ENCODE results near the gene NHERF1. TPM values are rescaled to one million over a fixed set of nuclear protein-coding genes. Genes with fewer than 3 reads are reported as not detected.

The NHERF1 gene
- total RNA-seq, 1 experiment from 2014 or later: 90.8 TPM

DNA sequence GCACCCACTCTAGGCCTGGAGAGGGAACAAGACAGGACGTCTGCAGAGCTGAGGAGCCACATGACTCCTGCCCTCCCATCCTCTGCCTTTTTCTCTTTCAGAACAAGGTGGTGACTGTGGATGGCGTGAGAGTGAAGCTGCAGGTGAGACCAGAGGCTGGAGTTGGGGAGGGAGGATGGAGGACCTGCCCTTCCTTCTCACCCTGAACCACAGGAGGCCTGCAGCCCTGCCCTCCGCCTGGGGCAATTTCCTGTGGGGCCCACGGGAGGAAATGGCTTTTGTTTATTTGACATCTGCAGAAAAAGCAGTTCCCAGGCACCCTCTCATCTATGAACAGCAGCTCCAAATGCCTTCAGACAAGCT, 6.3 kb upstream of the NHERF1 start:
- DNase-seq (ENCODE audit: low read depth, low spot score) (no peak), ATAC-seq (no peak)
- BruUV-seq (replicated peaks): no TSS peak
- ChIA-PET CTCF (interaction anchor here (1.2 kb wide), 1 partner anchor 85 kb away, joined by 3 read pairs; no protein-coding TSS in a partner anchor), POLR2A (interaction anchor here (0.7 kb wide), 1 partner anchor 66 kb away, joined by 5 read pairs; no protein-coding TSS in a partner anchor)
- Histone ChIP-seq H3K4me3 (ENCODE audit: low read depth in 2 of 2, low read length in 2 of 2) (no peak overlapping the region), H3K27ac (ENCODE audit: low read length) (no peak overlapping the region), H3K27me3 (ENCODE audit: control insufficient read depth, insufficient read depth, low read length) (0 out of 2 replicates have a peak, but pooled peaks cover 3% of the 10 kb centered on the region), H3K9me3 (ENCODE audit: control insufficient read depth, insufficient read depth, low read depth, low read length) (no peaks in the 10 kb centered on the region), H3K36me3 (ENCODE audit: control insufficient read depth, insufficient read depth, low read length) (no peaks in the 10 kb centered on the region), H3K4me1 (ENCODE audit: control insufficient read depth, insufficient read depth, low read length) (peaks cover 18% of the 10 kb centered on the region)
- in situ Hi-C loops (cut with HindIII; ENCODE audit: low pct_unique_long_range_greater_than_20kb, low sequenced_read_pairs) (no loop called here), intact Hi-C loops (cut with micrococcal nuclease; ENCODE audit: unreplicated experiment) (loop anchor here (5.0 kb wide), 1 partner anchor 120 kb away; no protein-coding TSS in a partner anchor)
- TF ChIP-seq SIN3A (IDR thresholded peaks at IDR 0.05; ENCODE audit: borderline replicate concordance, insufficient read depth, low read depth, low read length): no peak
- TF ChIP-seq TCF7L2 (IDR thresholded peaks at IDR 0.05; ENCODE audit: low read depth, low read length): no peak

DNA sequence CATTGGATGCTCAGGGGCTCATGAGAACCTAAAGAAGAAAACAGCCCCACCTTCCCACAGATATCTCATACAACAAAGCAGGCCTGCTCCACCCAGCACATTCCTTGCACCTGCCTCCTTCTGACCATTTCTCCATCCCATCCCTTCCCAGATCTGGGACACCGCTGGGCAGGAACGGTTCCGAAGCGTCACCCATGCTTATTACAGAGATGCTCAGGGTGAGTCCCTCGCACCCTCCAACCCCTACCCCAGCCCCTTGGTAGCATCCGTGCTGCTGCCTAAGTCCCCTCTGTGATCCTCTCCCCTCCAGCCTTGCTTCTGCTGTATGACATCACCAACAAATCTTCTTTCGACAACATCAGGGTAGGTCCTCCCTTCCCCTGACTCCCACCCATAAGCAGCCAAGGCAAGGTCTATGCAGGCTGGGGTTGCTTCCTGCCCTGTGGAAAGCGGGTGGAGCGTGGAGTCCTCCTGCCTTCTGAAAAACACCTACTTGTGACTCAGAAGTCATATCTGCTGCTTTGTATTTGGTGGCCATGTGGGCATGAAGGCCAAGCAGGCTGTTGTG, 5.4 kb upstream of the NHERF1 start:
- ATAC-seq: no peak
- DNase-seq (ENCODE audit: low read depth, low spot score): no peak
- Histone ChIP-seq H3K36me3 (ENCODE audit: control insufficient read depth, insufficient read depth, low read length) (no peaks in the 10 kb centered on the region), H3K9me3 (ENCODE audit: control insufficient read depth, insufficient read depth, low read depth, low read length) (no peaks in the 10 kb centered on the region), H3K4me3 (ENCODE audit: low read depth in 2 of 2, low read length in 2 of 2) (no peak overlapping the region), H3K27me3 (ENCODE audit: control insufficient read depth, insufficient read depth, low read length) (no peaks in the 10 kb centered on the region), H3K27ac (ENCODE audit: low read length) (no peak overlapping the region), H3K4me1 (ENCODE audit: control insufficient read depth, insufficient read depth, low read length) (peaks cover 20% of the 10 kb centered on the region)
- BruUV-seq (replicated peaks): no TSS peak
- intact Hi-C loops (cut with micrococcal nuclease; ENCODE audit: unreplicated experiment) (loop anchor here (5.0 kb wide), 1 partner anchor 119 kb away; no protein-coding TSS in a partner anchor), in situ Hi-C loops (cut with HindIII; ENCODE audit: low pct_unique_long_range_greater_than_20kb, low sequenced_read_pairs) (no loop called here)
- CTCF ChIA-PET: interaction anchor here (1.2 kb wide), 1 partner anchor 86 kb away, joined by 3 read pairs; no protein-coding TSS in a partner anchor
- TF ChIP-seq, protein P1, sequence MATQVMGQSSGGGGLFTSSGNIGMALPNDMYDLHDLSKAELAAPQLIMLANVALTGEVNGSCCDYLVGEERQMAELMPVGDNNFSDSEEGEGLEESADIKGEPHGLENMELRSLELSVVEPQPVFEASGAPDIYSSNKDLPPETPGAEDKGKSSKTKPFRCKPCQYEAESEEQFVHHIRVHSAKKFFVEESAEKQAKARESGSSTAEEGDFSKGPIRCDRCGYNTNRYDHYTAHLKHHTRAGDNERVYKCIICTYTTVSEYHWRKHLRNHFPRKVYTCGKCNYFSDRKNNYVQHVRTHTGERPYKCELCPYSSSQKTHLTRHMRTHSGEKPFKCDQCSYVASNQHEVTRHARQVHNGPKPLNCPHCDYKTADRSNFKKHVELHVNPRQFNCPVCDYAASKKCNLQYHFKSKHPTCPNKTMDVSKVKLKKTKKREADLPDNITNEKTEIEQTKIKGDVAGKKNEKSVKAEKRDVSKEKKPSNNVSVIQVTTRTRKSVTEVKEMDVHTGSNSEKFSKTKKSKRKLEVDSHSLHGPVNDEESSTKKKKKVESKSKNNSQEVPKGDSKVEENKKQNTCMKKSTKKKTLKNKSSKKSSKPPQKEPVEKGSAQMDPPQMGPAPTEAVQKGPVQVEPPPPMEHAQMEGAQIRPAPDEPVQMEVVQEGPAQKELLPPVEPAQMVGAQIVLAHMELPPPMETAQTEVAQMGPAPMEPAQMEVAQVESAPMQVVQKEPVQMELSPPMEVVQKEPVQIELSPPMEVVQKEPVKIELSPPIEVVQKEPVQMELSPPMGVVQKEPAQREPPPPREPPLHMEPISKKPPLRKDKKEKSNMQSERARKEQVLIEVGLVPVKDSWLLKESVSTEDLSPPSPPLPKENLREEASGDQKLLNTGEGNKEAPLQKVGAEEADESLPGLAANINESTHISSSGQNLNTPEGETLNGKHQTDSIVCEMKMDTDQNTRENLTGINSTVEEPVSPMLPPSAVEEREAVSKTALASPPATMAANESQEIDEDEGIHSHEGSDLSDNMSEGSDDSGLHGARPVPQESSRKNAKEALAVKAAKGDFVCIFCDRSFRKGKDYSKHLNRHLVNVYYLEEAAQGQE (IDR thresholded peaks at IDR 0.05; ENCODE audit: insufficient read depth in 1 of 2, low read depth in 2 of 2, low read length in 1 of 2): no peak
- TF ChIP-seq TCF7L2 (IDR thresholded peaks at IDR 0.05; ENCODE audit: low read depth, low read length): no peak
- no peak for TF ChIP-seq POLR2AphosphoS5 (IDR thresholded peaks at IDR 0.05; ENCODE audit: low read depth, low read length)
- TF ChIP-seq SIN3A (IDR thresholded peaks at IDR 0.05; ENCODE audit: borderline replicate concordance, insufficient read depth, low read depth, low read length): no peak
- TF ChIP-seq, protein P2, sequence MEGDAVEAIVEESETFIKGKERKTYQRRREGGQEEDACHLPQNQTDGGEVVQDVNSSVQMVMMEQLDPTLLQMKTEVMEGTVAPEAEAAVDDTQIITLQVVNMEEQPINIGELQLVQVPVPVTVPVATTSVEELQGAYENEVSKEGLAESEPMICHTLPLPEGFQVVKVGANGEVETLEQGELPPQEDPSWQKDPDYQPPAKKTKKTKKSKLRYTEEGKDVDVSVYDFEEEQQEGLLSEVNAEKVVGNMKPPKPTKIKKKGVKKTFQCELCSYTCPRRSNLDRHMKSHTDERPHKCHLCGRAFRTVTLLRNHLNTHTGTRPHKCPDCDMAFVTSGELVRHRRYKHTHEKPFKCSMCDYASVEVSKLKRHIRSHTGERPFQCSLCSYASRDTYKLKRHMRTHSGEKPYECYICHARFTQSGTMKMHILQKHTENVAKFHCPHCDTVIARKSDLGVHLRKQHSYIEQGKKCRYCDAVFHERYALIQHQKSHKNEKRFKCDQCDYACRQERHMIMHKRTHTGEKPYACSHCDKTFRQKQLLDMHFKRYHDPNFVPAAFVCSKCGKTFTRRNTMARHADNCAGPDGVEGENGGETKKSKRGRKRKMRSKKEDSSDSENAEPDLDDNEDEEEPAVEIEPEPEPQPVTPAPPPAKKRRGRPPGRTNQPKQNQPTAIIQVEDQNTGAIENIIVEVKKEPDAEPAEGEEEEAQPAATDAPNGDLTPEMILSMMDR (IDR thresholded peaks at IDR 0.05): no peak
- POLR2A ChIA-PET: no interaction called here

DNA sequence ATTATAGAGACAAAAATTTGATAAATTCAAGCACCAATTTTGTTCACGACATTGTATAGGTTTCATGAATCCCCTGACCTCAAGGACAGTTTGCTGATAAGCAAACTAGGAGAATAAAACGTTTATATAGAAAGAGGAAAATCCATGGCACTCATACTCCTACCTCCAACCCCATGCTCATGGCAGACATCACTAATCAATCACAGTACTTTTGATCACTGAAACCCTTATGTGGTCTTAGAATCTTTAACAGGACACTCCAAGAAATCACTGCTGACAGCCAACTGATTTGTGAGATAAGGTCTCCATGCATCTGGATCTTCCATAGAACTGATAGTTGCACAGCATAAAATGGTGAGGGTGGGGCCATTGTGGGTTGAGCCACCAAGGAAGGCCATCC, 4.7 kb upstream of the NHERF1 start:
- intact Hi-C loops (cut with micrococcal nuclease; ENCODE audit: unreplicated experiment): loop anchor here (1.0 to 5.0 kb wide), 2 partner anchors 27 to 119 kb away; no protein-coding TSS in a partner anchor
- POLR2A ChIA-PET: no interaction called here
- in situ Hi-C loops (cut with HindIII; ENCODE audit: low pct_unique_long_range_greater_than_20kb, low sequenced_read_pairs): no loop called here

More for the DNA sequence above, 4.7 kb upstream of the NHERF1 start:
- CTCF ChIA-PET: interaction anchor here (1.7 to 3.2 kb wide), 2 partner anchors 26 to 28 kb away, joined by 9 to 16 read pairs; no protein-coding TSS in a partner anchor
- Histone ChIP-seq H3K27me3 (ENCODE audit: control insufficient read depth, insufficient read depth, low read length) (no peaks in the 10 kb centered on the region), H3K36me3 (ENCODE audit: control insufficient read depth, insufficient read depth, low read length) (peaks cover 2% of the 10 kb centered on the region; the same call in 1 of the 2 replicates), H3K4me1 (ENCODE audit: control insufficient read depth, insufficient read depth, low read length) (peaks cover 17% of the 10 kb centered on the region), H3K4me3 (ENCODE audit: low read depth in 2 of 2, low read length in 2 of 2) (no peak overlapping the region), H3K9me3 (ENCODE audit: control insufficient read depth, insufficient read depth, low read depth, low read length) (no peaks in the 10 kb centered on the region), H3K27ac (ENCODE audit: low read length) (no peak overlapping the region)
- BruUV-seq (replicated peaks): no TSS peak
- DNase-seq (ENCODE audit: low read depth, low spot score): no peak
- no peak for ATAC-seq
- TF ChIP-seq, protein P2 (IDR thresholded peaks at IDR 0.05): no peak
- TF ChIP-seq TCF7L2 (IDR thresholded peaks at IDR 0.05; ENCODE audit: low read depth, low read length) (no peak), SIN3A (IDR thresholded peaks at IDR 0.05; ENCODE audit: borderline replicate concordance, insufficient read depth, low read depth, low read length) (no peak), POLR2AphosphoS5 (IDR thresholded peaks at IDR 0.05; ENCODE audit: low read depth, low read length) (no peak)
- TF ChIP-seq, protein P1 (IDR thresholded peaks at IDR 0.05; ENCODE audit: insufficient read depth in 1 of 2, low read depth in 2 of 2, low read length in 1 of 2): no peak
